Ovary (tissue), 3 donors: ENCODE data around the gene FAM13C.

Experiments
- CTCF ChIP-seq, 3 donors: fragments of 450-650 bp in 2 of 3; fragments of 200-600 bp in 1 of 3; IDR thresholded peaks; one replicate each; pipeline versions ENCODE4 v1.5.1 to v1.8.0; 2016 to 2022; ENCODE audit warnings: antibody characterized with exemption in 3 of 3, mild to moderate bottlenecking in 1 of 3
- EP300 ChIP-seq: sonication (generic); formaldehyde crosslinking; IDR thresholded peaks from one replicate; pipeline ENCODE4 v1.6.1; 2017; ENCODE audit warnings: antibody characterized with exemption
- POLR2A ChIP-seq: fragments of 450-650 bp; IDR thresholded peaks from one replicate; pipeline ENCODE4 v1.6.1; 2017; ENCODE audit warnings: antibody characterized with exemption, mild to moderate bottlenecking, moderate library complexity
- donor health status: DM: no; HTN: no; CAD: no.

- no peak for TF ChIP-seq CTCF (IDR thresholded peaks at IDR 0.05)
- no peak for TF ChIP-seq POLR2A
- TF ChIP-seq EP300 = no peak
These were observed 31.0 kb upstream of the FAM13C start for GRCh38 chr10:59393349-59393748.
